Prostate gland (tissue), 2 donors: ENCODE data around the gene CEACAM19.
"Not testable (repeated sequence)": the region's sequence is repeated elsewhere in the genome, so short reads cannot be mapped to it uniquely, and the experiment has no call there.

ENCODE experiments used
- CTCF ChIP-seq, 4 experiments: fragments of 200-600 bp in 2 of 4; fragments of 450-650 bp in 2 of 4; sonication (generic) in 2 of 4; IDR thresholded peaks; 1 replicate in 3 of 4; 2 replicates in 1 of 4; pipeline ENCODE4 v1.5.1; 2016 to 2019; ENCODE audit warnings: antibody characterized with exemption in 4 of 4, mild to moderate bottlenecking in 2 of 4, moderate library complexity in 2 of 4
- POLR2A ChIP-seq: fragments of 450-650 bp; IDR thresholded peaks from one replicate; pipeline ENCODE4 v1.6.1; 2016; ENCODE audit warnings: antibody characterized with exemption, mild to moderate bottlenecking

GRCh38 chr19:44684396-44684795 is 13.1 kb downstream of the CEACAM19 start:
- not testable (repeated sequence) for TF ChIP-seq CTCF (IDR thresholded peaks at IDR 0.05); POLR2A
